GM19193 (cell line): ENCODE data around the gene MED6.

Experiments used
- POLR2A ChIP-seq: IDR thresholded peaks from 4 replicates; pipeline ENCODE4 v1.6.1; 2011; ENCODE audit not compliant: insufficient read depth, insufficient read length; ENCODE audit errors: extremely low read depth

Gene MED6

DNA sequence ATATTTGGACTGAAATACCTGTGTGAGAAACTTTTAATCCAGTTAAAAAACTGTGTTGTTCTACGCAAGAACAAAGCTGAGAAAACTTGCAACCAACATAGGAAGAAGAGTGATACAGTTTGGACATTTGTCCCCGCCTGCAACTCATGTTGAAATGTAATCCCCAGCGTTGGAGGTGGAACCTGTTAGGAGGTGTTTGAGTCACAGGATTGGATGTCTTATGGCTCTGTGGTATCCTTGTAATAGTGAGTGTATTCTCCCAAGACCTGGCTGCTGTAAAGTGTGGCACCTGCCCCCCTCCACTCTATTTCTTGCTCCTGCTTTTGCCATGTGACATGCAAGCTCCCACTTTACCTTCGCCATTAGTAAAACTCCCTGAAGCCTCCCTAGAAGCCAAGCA is 37.0 kb downstream of the MED6 start:
- TF ChIP-seq POLR2A = no peak

DNA sequence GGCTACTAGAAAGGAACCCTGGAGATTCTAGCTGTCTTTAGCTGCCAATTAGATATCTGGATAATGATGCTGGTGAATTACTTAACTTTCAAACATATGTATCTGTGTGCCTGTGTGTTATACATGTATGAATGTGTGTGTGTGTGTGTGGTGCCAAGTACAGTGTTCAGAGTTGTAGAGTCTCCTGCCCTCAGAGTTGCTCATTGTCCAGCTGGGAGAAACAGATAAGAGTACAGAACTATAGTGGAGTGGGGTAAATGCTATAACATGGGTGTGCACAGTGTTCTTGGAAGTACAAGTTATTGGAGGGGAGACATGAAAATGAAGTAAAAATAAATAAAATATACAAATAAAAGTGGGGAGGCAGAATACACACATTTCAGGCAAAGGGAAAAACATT is 42.1 kb downstream of the MED6 start:
- TF ChIP-seq POLR2A = no peak

DNA sequence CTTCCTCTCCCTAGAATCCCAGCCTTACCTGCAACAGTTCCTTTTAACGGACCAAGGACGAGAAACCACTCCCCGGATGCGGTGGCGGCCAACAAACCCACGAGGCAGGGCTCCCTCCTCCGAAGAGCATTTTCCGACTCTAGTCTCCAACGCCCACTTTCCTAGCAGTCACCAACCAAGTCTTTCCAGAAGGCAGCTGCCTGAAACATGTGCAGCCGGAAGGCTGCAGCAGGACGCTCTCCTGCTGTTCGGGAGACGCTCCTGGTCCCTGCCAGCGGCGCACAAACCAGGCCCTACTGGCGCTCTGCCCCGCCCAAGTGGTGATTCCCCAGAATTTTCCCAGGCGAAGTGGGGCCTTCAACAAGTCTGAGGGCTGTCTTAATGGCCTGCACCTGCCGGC is 44.6 kb downstream of the MED6 start:
- no peak for TF ChIP-seq POLR2A

DNA sequence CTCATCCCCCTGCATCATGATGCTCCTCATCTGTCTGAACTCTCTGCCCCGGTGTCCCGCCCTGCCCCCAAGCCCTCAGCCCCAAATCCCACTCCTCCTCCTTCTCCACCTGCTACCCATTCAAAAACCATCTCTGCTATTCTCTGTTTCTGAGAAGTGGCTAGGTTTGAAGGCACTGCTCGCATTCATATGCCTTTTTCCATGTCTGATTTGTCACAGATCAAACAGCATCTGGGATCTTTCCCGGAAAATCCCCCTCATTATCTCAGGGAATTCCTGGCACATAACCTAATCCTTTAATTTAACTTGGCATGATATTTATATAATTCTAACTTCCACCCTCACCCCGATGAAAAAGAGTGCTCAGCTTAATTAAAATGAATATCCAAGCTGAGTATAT is 62.4 kb downstream of the MED6 start:
- no peak for TF ChIP-seq POLR2A

DNA sequence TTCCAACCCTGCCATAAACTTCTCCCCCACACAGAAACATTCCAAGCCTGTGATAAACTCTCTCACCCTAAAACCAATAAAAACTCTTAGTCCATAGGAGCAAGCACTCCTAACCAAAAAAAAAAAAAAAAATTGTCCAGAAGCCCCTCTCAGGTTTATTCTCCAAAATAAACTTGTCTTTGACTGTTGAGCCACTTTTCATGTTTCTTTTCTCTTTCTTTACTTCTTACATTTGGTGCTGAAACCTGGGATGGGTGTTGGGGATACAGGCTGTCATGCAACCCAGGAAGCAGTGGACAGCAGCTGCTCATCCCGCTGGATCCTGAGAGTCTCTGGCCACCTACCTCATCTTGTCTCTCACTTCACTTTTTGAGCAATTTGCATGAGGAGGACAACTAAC is 63.6 kb downstream of the MED6 start:
- TF ChIP-seq POLR2A = no peak

DNA sequence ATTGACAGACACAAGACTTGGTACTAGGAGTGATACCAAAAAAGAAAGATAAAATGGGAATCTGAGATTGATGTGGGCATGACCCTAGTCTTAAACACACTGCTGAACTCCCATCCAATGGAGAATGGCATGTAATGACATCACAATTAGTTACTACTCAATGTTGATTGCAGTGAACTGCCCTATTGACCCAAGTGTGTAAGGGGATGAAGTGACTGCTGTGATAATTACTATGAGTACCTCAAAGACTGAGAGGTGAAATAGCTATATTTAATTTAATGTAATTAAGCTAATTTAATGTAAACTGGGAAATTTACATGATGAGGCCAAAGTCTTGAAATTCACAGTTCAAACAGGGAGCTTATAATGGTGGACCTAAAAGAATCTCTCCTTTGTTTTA is 65.6 kb downstream of the MED6 start, which contains the start of gene ADAM20:
Gene ADAM20 (minus strand): TSS at position 101 of the 400 bp plus-strand sequence. CDS start 10,247 bp downstream, outside the sequence.
- no peak for TF ChIP-seq POLR2A
